HG03280 (cell line): ENCODE results near the gene PTGR2.
"Not testable (repeated sequence)": the region's sequence is repeated elsewhere in the genome, so short reads cannot be mapped to it uniquely, and the experiment has no call there.

Source experiments
- ATAC-seq: cut with Tn5 transposase; IDR thresholded peaks from one replicate; pipeline ENCODE4 v1.9.1; 2021; ENCODE audit warnings: mild to moderate bottlenecking, moderate library complexity; ENCODE audit not compliant: unreplicated experiment

Gene PTGR2

DNA sequence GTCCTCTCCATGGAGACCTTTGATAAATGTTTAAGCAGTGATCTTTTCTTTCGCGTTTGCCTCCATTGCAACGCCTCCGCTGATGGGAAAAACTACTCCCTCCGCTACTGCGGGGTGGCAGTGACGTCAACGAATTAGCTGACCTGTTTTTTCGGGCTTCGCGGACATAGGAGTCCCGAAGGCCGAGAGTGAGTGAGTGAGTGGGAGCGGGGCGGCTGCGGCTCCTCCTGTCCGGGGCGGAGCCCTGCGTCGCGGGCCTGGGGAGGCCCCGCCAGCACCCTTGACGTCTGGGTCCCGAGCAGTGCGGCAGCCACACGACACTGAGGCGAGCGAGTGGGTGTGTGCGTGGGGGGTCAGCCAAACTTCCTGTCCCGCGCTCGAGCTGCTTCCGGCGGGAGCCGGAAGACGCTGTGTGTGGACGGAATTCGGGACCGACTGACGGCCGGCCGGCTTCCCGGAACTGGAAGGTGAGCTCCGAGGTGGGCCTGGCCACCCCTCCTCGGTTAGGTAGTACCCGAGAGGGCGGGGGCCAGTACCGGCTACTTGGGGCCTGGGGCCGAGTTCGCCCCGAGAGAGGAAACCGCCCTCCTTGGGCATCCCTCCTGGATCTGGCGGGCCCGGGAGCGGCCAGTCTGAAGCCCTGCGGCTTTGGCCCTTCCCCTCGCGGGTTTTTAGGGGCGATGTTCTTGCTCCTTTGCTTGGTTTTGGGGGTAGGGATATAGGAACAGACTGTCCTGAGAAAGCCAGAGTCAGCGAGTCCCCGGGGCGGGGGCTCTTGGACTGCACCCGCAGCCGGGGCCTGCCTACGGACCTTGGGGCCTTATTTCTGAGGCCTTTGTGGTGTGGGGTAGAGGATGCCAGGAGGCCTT lies 35.1 kb downstream of the PTGR2 start, which contains the start of gene ZNF410:
TSS of gene ZNF410 (plus strand) at position 411 of the 869 bp plus-strand sequence. CDS start 5,317 bp downstream, outside the sequence.
- ATAC-seq: peak; percentile 97

DNA sequence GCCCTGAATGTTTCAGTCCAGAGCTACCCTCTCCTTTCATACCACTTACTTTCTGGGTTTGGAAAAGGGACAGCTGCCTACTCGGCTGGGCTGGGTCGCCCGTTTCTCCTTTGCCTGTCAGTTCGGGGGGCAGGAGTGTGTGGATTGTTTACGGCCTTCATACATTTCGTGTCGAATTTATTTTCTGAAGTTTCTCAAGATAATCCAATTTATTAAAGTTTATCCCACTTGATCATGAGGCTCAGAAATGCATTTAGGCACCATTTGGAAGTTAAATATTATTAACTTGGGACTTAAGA lies 35.6 kb downstream of the PTGR2 start:
- ATAC-seq: peak; percentile 2

DNA sequence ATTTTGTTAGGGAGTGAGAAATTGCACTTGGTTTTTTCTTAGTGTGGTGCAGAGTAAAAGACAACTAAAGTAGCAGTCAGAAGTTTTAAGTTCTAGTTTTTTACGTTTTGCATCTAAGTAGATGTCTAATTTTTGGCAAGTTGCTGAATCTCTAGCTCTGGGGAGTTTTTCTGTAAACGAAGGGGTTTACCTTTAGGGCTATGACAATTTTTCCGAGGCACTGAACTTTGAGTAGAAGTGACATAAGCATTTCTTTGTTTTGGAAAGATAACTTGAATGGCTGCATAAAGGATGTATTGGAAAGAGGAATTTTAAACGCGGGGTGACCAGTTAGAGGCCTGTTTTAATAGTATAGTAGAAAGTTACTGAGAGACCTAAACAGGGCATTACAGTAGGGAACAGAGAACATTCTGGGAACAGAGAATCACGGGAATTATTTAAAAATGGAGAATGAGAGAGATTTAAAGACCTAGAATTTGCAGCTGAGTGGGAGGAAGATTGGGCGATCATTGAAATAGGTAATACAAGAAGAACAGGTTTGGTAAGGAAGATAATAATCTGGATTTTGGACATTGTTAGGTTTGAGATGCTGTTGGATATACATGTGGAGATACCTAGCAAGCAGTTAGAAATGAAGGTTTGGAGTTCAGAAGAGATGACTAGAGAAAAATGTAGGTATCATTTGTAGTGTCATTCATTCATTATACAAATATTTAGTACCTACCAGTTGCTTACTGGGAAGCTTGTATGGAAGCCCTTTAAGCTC lies 36.2 kb downstream of the PTGR2 start:
- ATAC-seq: no peak

DNA sequence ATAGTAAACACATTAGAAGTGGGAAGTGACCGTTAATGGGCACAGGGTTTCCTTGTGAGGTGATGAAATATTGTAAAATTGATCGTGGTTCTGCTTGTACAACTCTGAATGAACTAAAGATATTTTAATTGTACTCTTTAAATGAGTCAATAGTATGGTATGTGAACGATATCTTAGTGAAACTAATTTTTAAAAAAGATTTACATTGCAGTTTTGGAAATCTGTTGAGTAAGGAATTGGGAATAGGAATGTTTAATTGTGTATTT lies 36.8 kb downstream of the PTGR2 start:
- no peak for ATAC-seq

DNA sequence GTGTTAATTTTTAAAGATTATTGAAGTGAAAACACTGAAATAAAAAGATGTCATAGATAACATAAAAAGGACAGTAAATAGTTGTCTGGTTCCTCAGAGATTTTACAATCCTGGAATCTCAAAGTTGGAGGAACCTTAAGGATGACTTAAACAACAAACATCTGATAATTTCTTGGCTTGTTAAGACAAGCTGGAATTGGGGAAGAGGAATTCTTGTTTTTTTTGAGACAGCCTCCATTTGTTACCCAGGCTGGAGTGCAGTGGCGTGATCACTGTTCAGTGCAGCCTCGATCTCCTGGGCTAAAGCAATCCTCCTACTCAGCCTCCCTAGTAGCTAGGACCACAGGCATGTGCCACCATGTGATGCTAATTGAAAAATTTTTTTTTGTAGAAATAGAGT lies 37.3 kb downstream of the PTGR2 start:
- ATAC-seq: no peak

DNA sequence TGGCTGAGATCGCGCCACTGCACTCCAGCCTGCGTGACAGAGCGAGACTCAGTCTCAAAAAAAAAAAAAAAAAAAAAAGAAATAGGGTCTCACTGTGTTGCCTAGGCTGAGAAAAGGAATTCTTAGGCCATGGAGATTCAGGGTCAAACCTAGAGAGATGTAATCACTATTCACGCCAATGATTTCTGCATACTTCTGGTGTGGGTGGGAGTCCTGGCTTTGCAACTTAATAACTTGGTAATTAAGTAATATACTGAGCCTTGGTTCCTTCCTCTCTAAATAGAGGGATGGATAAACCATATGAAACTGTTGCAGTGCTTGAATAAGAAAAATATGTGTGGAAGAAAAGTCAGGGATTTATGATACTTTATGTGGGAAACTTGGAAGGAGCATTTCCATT lies 37.7 kb downstream of the PTGR2 start:
- ATAC-seq: no peak

DNA sequence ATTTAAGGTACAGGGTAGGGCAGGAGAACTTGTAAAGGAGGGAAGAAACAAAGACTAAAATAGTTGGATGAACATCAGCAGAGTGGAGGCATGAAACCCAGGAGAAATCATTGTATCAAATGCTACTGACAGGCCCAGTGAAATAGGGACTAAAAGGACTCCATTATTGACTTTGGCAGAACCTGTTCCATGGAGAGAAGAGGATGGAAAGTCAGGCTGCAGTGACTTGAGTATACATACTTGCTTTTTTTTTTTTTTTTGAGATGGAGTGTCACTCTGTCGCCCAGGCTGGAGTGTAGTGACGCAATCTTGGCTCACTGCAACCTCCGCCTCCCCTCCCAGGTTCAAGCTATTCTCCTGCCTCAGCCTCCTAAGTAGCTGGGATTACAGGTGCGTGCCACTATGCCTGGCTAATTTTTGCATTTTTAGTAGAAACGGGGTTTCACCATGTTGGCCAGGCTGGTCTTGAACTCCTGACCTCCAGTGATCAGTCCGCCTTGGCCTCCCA lies 42.6 kb downstream of the PTGR2 start:
- ATAC-seq: not testable (repeated sequence)

DNA sequence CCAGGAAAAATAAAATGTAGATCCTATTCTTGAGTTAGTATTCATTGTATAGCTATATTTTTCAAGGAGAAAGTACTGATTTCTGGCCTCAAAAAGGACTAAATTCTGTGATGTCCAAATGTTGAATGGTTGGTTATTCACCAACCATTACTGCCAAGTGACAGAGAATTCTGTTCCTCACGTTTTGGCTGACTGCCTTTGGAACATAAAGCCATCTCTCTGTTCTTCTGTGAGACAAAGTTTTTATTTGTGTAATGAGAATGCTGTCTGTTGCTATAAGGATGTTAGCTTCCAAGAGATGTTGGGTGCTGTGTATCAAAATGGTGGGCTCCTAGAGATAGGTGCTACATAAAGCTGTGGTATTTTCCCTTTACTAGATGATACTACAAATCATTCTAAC lies 44.3 kb downstream of the PTGR2 start:
- no peak for ATAC-seq

DNA sequence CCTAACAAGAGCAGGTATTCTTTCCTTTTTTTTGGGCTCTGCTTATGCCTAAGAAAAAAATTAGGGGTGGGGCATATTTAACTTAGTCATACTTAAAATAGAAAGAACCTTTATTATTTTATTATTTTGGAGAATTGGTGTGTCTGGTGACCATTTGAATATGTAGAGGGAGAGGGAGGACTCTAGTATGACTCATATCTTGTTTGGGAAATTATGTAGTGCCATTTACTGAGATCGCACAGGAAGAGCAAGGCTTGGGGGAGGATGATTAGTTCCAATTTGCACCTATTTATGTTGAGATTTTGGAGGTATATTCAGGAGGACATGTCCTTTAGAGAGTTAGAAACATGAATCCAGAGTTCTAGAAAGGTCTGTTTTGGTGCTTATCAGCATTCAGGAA lies 44.9 kb downstream of the PTGR2 start:
- ATAC-seq: no peak

DNA sequence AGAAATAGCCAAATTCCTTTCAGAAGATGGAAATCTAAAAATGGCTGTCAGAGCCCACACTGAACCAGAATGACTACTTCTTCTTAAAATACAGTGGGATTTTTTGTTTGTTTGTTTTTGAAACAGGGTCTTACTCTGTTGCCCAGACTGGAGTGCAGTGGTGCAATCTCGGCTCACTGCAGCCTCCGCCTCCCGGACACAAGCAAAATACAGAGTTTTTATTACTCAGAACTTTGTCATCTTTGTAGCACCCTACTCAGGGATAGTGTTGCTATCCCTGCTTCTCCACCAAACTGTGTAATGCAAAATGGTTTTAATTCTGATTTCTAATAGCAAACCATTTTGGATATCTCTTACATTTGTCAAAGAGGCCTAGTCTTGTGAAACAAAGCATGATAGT lies 51.4 kb downstream of the PTGR2 start:
- no peak for ATAC-seq

DNA sequence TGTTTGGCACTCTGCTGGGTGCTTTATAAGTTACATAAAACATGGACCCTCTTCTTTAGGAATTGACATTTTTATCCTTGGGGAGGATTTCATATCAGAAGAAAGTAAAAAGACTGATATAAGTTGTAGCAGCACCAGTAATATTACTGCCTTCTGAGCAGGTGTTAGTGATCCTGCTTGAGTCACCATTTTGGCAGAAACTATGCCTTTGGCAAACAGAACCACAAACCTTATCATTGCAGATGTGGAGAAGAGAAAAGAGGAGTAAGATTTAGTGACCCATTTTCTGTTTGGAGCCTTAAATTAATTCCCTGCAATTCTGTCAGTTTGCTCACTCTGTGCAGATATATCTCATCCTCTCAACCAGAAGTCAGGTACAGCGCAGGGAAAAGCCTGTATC lies 58.0 kb downstream of the PTGR2 start:
- no peak for ATAC-seq

DNA sequence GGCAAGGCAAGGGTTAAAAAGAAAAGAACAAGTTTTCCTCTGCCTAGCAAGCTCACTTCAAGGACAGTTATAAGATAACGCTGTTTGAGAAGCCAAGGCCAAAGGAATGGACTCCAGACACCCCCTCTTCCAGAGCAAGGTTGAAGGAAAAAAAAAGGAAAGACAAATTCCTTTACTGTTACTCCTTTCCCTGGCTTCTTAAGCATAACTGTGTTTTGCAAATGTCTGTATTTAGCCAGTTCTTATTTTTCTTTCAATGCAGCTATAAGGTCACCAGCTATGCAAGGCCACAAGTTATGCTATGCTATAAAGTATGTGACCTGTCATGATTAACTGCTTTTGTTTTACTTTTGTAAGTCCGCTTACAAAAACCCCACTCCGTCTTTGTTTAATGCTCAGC lies 61.6 kb downstream of the PTGR2 start:
- no peak for ATAC-seq

DNA sequence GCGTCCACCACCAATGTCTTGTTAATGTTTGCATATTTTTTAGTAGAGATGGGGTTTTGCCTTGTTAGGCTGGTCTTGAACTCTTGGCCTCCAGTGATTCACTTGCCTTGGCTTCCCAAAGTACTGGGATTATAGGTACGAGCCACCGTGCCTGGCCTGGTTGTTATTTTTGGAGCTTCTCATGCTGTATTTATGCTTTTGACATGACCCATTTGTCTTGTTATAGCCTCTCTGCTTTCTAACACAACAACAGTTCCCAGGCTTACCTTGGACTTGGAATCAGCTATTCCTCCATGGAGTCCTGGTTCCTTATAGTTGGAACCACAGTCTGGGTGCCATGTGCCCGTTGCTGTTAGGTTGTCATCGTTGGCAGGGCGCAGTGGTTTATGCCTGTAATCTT lies 64.7 kb downstream of the PTGR2 start:
- no peak for ATAC-seq

DNA sequence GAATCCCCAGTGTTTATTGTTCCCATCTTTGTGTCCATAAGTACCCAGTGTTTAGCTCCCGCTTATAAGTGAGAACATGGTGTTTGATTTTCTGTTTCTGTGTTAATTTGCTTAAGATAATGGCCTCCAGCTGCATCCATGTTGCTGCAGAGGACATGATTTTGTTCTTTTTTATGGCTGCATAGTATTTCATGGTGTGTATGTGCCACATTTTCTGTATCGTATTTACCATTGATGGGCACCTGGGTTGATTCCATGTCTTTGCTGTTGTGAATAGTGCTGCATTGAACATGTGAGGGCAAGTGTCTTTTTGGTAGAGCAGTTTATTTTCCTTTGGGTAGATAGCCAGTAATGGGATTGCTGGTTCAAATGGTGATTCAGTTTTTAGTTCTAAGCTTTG lies 67.8 kb downstream of the PTGR2 start:
- not testable (repeated sequence) for ATAC-seq

DNA sequence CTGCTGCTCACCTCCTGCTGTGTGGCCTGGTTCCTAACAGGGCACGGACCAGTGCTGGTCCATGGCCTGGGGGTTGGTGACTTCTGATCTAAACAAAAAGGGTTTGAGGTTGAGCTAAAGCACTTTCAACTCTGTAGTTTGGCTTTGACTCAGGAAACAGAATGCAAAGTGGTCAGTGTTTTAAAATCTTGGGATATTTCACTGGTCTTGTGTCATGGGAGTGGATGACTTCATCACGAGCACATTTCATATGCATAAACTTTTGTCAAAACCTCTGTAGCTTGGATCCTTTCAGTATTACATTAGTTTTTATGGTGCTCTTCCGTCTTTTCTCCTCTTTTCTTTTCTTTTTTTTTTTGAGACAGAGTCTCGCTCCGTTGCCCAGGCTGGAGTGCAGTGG lies 72.7 kb downstream of the PTGR2 start:
- ATAC-seq: no peak
